ENCODE data around the gene CBLIF. TPM values are rescaled to one million over a fixed set of nuclear protein-coding genes. Genes with fewer than 3 reads are reported as not detected.
"Not testable (repeated sequence)": the region's sequence is repeated elsewhere in the genome, so short reads cannot be mapped to it uniquely, and the experiment has no call there.

The CBLIF gene
- total RNA-seq, 2 donors from 2014 or later: not detected

GRCh38 chr11:59818572-59818971 is 26.7 kb downstream of the CBLIF start:
- no peaks in the 10 kb centered on the region for H3K4me1 ChIP-seq (replicated peaks)
- H3K4me3 ChIP-seq: no peak overlapping the region

DNA sequence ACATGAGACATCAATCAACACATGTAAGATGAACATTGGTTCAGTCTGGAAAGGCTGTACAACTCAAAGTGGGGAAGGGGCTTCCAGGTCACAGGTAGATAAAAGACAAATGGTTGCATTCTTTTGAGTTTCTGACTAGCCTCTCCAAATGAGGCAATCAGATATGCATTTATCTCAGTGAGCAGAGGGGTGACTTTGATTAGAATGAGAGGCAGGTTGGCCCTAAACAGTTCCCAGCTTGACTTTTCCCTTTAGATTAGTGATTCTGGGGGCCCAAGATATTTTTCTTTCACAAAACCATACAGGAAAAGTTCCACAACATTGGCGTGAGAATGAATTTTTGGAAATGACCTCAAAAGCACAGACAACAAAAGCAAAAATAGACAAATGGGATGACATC is 28.9 kb downstream of the CBLIF start:
- H3K27me3 ChIP-seq (replicated peaks; ENCODE audit: insufficient read depth); intact Hi-C loops (cut with DNase I); H3K4me3 ChIP-seq; H3K27ac ChIP-seq; H3K36me3 ChIP-seq; H3K4me1 ChIP-seq (replicated peaks); H3K9me3 ChIP-seq; DNase-seq (ENCODE audit: low spot score): not testable (repeated sequence)
- WGBS: 91% methylated on average over 1 of the region's 1 CpG

More at GRCh38 chr11:59818572-59818971, 26.7 kb downstream of the CBLIF start:
- H3K36me3 ChIP-seq: no peaks in the 10 kb centered on the region
- DNase-seq (ENCODE audit: low spot score): no peak
- no peaks in the 10 kb centered on the region for H3K27me3 ChIP-seq (replicated peaks; ENCODE audit: insufficient read depth)
- TF ChIP-seq, protein P1, sequence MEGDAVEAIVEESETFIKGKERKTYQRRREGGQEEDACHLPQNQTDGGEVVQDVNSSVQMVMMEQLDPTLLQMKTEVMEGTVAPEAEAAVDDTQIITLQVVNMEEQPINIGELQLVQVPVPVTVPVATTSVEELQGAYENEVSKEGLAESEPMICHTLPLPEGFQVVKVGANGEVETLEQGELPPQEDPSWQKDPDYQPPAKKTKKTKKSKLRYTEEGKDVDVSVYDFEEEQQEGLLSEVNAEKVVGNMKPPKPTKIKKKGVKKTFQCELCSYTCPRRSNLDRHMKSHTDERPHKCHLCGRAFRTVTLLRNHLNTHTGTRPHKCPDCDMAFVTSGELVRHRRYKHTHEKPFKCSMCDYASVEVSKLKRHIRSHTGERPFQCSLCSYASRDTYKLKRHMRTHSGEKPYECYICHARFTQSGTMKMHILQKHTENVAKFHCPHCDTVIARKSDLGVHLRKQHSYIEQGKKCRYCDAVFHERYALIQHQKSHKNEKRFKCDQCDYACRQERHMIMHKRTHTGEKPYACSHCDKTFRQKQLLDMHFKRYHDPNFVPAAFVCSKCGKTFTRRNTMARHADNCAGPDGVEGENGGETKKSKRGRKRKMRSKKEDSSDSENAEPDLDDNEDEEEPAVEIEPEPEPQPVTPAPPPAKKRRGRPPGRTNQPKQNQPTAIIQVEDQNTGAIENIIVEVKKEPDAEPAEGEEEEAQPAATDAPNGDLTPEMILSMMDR (IDR thresholded peaks at IDR 0.05): no peak
- TF ChIP-seq POLR2AphosphoS5 (IDR thresholded peaks at IDR 0.05) (no peak), POLR2A (IDR thresholded peaks at IDR 0.05) (no peak)
- intact Hi-C loops (cut with DNase I): no loop called here
- H3K27ac ChIP-seq: no peak overlapping the region
- WGBS: 46% methylated on average over 4 of the region's 4 CpGs
- H3K9me3 ChIP-seq: no peaks in the 10 kb centered on the region

DNA sequence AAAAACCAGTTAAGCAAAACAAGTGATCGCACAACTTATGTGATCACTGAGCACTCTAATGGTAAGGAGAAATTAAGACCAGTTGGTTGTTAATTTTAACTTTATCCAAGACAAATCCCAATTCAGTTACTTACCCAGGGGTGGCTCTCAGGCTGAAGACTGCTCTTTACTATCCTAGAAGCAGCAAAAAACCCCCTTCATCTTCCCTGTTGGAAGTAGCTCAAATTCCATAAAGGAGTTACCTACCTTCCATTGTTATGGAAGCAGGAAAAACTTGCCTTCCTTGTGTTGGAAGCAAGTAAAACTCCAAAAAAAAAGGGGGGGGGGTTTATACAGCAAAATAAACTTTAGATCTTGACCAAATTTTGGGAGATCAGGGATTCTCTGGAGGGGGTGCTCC is 29.5 kb downstream of the CBLIF start:
- no peaks in the 10 kb centered on the region for H3K9me3 ChIP-seq
- no peak overlapping the region for H3K27ac ChIP-seq
- no peak overlapping the region for H3K4me3 ChIP-seq
- WGBS: 100% methylated on average over 1 of the region's 1 CpG
- H3K4me1 ChIP-seq (replicated peaks): no peaks in the 10 kb centered on the region
- no peaks in the 10 kb centered on the region for H3K27me3 ChIP-seq (replicated peaks; ENCODE audit: insufficient read depth)
- DNase-seq (ENCODE audit: low spot score): no peak
- intact Hi-C loops (cut with DNase I): no loop called here
- TF ChIP-seq POLR2A (IDR thresholded peaks at IDR 0.05) (no peak), POLR2AphosphoS5 (IDR thresholded peaks at IDR 0.05) (no peak)
- TF ChIP-seq, protein P1 (IDR thresholded peaks at IDR 0.05): no peak
- no peaks in the 10 kb centered on the region for H3K36me3 ChIP-seq

DNA sequence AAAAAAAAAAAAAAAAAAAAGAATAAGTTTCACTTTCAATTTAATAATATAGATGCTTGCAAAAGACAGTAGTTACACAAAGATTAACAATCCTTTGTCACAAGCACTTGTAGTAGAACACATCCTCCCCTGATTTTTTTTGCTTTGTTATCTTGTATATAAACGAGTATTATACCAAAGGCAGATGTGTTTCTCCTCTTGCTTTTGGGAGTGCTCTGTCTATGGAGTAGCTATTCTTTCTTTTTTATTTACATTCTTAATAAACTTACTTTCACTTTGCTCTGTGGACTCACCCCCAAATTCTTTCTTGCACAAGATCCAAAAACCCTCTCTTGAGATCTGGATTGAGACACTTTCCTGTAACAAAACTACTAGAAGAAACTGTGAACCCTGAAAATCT is 31.3 kb downstream of the CBLIF start:
- Histone ChIP-seq H3K27ac (no peak overlapping the region), H3K9me3 (no peaks in the 10 kb centered on the region), H3K36me3 (no peaks in the 10 kb centered on the region), H3K27me3 (replicated peaks; ENCODE audit: insufficient read depth) (no peaks in the 10 kb centered on the region), H3K4me3 (no peak overlapping the region), H3K4me1 (replicated peaks) (no peaks in the 10 kb centered on the region)
- WGBS: 38% methylated on average over 1 of the region's 1 CpG
- intact Hi-C loops (cut with DNase I): no loop called here
- TF ChIP-seq POLR2AphosphoS5 (IDR thresholded peaks at IDR 0.05): no peak
- DNase-seq (ENCODE audit: low spot score): no peak

DNA sequence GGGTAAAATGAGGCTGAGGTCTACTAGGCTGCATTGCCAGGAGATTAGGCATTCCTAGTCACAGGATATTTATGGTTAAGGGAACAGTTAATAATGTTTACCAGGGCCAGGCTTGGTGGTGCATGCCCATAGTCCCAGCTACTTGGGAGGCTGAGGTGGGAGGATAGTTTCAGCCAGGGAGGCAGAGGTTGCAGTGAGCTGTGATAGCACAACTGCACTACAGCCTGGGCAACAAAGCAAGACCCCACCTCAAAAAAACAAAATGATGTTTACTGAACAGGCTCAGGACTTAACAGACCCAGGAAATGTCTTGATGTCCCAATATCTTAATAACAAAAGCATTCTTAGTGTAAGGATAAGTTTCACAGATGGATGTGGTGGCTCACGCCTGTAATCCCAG is 31.9 kb downstream of the CBLIF start:
- DNase-seq (ENCODE audit: low spot score): no peak
- H3K27ac ChIP-seq: no peak overlapping the region
- intact Hi-C loops (cut with DNase I): no loop called here
- H3K4me1 ChIP-seq (replicated peaks): no peaks in the 10 kb centered on the region
- TF ChIP-seq POLR2AphosphoS5 (IDR thresholded peaks at IDR 0.05) (no peak), POLR2A (IDR thresholded peaks at IDR 0.05) (no peak)
- TF ChIP-seq, protein P1 (IDR thresholded peaks at IDR 0.05): no peak
- no peaks in the 10 kb centered on the region for H3K36me3 ChIP-seq
- no peaks in the 10 kb centered on the region for H3K9me3 ChIP-seq
- no peaks in the 10 kb centered on the region for H3K27me3 ChIP-seq (replicated peaks; ENCODE audit: insufficient read depth)
- WGBS: 100% methylated on average over 1 of the region's 1 CpG
- H3K4me3 ChIP-seq: no peak overlapping the region

- no peaks in the 10 kb centered on the region for H3K27me3 ChIP-seq (replicated peaks; ENCODE audit: insufficient read depth)
- H3K27ac ChIP-seq: no peak overlapping the region
- H3K9me3 ChIP-seq: no peaks in the 10 kb centered on the region
- intact Hi-C loops (cut with DNase I): no loop called here
- 89% methylated on average over 2 of the region's 2 CpGs for WGBS
- H3K4me3 ChIP-seq: no peak overlapping the region
- no peak for DNase-seq (ENCODE audit: low spot score)
- no peaks in the 10 kb centered on the region for H3K4me1 ChIP-seq (replicated peaks)
- no peak for TF ChIP-seq POLR2A (IDR thresholded peaks at IDR 0.05)
- TF ChIP-seq, protein P1 (IDR thresholded peaks at IDR 0.05): no peak
- no peak for TF ChIP-seq POLR2AphosphoS5 (IDR thresholded peaks at IDR 0.05)
- H3K36me3 ChIP-seq: no peaks in the 10 kb centered on the region
Measured at GRCh38 chr11:59812220-59812619, 33.1 kb downstream of the CBLIF start.
